Caco-2 (cell line): Measurements from ENCODE around the gene DCAF17. TPM values are rescaled to one million over a fixed set of nuclear protein-coding genes. Genes with fewer than 3 reads are reported as not detected.

Experiments used
- BruUV-seq: library from RNA; stranded (reverse); fragments of 400-500 nt; replicated peaks from 2 replicates; lab custom pipeline; 2021; lab: Mats Ljungman, UMichigan
- CTCF ChIA-PET: fragments of 300-600 bp; sonication (Branson Sonifier 250); formaldehyde crosslinking; loops from one replicate; lab custom pipeline; 2022; ENCODE audit warnings: antibody characterized with exemption; lab: Charles Lee
- POLR2A ChIA-PET: fragments of 300-600 bp; sonication (Branson Sonifier 250); formaldehyde crosslinking; loops from one replicate; lab custom pipeline; 2022; ENCODE audit warnings: antibody characterized with exemption; lab: Charles Lee
- DNase-seq, 2 experiments: peaks; one replicate each; pipeline versions ENCODE4 v3.0.0 to v3.0.0-alpha.2; 2020 to 2022
- H3K27me3 ChIP-seq: replicated peaks from 2 replicates; pipeline ENCODE4 v1.6.0; 2011; ENCODE audit warnings: low read length; ENCODE audit not compliant: control insufficient read depth, insufficient read depth
- H3K36me3 ChIP-seq: 2 replicates; pipeline ENCODE4 v1.5.1; 2011; ENCODE audit warnings: low read length; ENCODE audit not compliant: control insufficient read depth, insufficient read depth
- H3K4me1 ChIP-seq: fragments of 250-450 bp; sonication (Bioruptor Pico); 2 replicates; pipeline ENCODE4 v1.5.1; 2020; ENCODE audit warnings: mild to moderate bottlenecking
- H3K4me3 ChIP-seq: 2 replicates; pipeline ENCODE4 v1.5.1; 2011; ENCODE audit warnings: low read depth, mild to moderate bottlenecking, control low read depth, low read length
- H3K9me3 ChIP-seq: fragments of 250-450 bp; sonication (Bioruptor Pico); 2 replicates; pipeline ENCODE4 v1.5.1; 2020; ENCODE audit warnings: mild to moderate bottlenecking, moderate library complexity
- H3K27ac Mint-ChIP-seq: one replicate; pipeline ENCODE4 v1.8.0; 2022; ENCODE audit warnings: mixed read lengths; ENCODE audit not compliant: unreplicated experiment
- H3K27me3 Mint-ChIP-seq: one replicate; pipeline ENCODE4 v1.8.0; 2022; ENCODE audit warnings: mixed read lengths; ENCODE audit not compliant: insufficient read depth, unreplicated experiment
- H3K36me3 Mint-ChIP-seq: one replicate; pipeline ENCODE4 v1.8.0; 2022; ENCODE audit warnings: mild to moderate bottlenecking, mixed read lengths; ENCODE audit not compliant: insufficient read depth, unreplicated experiment
- H3K4me1 Mint-ChIP-seq: one replicate; pipeline ENCODE4 v1.8.0; 2022; ENCODE audit warnings: low read depth, mixed read lengths; ENCODE audit not compliant: unreplicated experiment
- H3K4me3 Mint-ChIP-seq: one replicate; pipeline ENCODE4 v1.8.0; 2022; ENCODE audit warnings: mild to moderate bottlenecking, moderate library complexity, mixed read lengths; ENCODE audit not compliant: unreplicated experiment
- H3K9me3 Mint-ChIP-seq: one replicate; pipeline ENCODE4 v1.8.0; 2022; ENCODE audit warnings: mixed read lengths; ENCODE audit not compliant: unreplicated experiment
- CTCF ChIP-seq, 2 experiments: fragments of 200-600 bp in 1 of 2; IDR thresholded peaks; 1 replicate in 1 of 2; 2 replicates in 1 of 2; pipeline versions ENCODE4 v1.5.1 to v1.8.0; 2011 to 2022; ENCODE audit warnings: antibody characterized with exemption in 1 of 2, control low read depth in 1 of 2, inconsistent platforms in 1 of 2, low read depth in 1 of 2, low read length in 1 of 2, mild to moderate bottlenecking in 1 of 2, moderate library complexity in 1 of 2; ENCODE audit not compliant: insufficient read depth in 1 of 2, severe bottlenecking in 1 of 2, unreplicated experiment in 1 of 2
- intact Hi-C: fragments of 100-400 bp; cut with micrococcal nuclease; formaldehyde crosslinking; loops from one replicate; pipeline ENCODE4 v1.10.0; 2022; ENCODE audit not compliant: unreplicated experiment
- total RNA-seq: library from RNA; stranded (reverse); gene quantifications from 2 replicates; pipeline ENCODE4 v1.2.3, GENCODE V29; 2022

Gene DCAF17
- total RNA-seq, 1 experiment from 2014 or later = 22.7 TPM

GRCh38 chr2:171505374-171505773 lies 71.3 kb downstream of the DCAF17 start:
- H3K9me3 Mint-ChIP-seq = no peaks in the 10 kb centered on the region
- no peak for DNase-seq
- ChIA-PET CTCF (no interaction called here), POLR2A (no interaction called here)
- BruUV-seq = no TSS peak
- H3K4me3 Mint-ChIP-seq = no peak overlapping the region
- Histone ChIP-seq H3K4me3 (no peak overlapping the region), H3K27me3 (no peaks in the 10 kb centered on the region), H3K4me1 (no peaks in the 10 kb centered on the region), H3K9me3 (no peaks in the 10 kb centered on the region), H3K36me3 (no peaks in the 10 kb centered on the region)
- intact Hi-C loops = no loop called here
- H3K36me3 Mint-ChIP-seq = no peaks in the 10 kb centered on the region
- H3K27me3 Mint-ChIP-seq = no peaks in the 10 kb centered on the region
- peaks cover 4% of the 10 kb centered on the region for H3K4me1 Mint-ChIP-seq
- H3K27ac Mint-ChIP-seq = no peak overlapping the region
- no peak for TF ChIP-seq CTCF (IDR thresholded peaks at IDR 0.05; ENCODE audit: insufficient read depth in 1 of 2, low read depth in 1 of 2, low read length in 1 of 2, severe bottlenecking in 1 of 2, unreplicated experiment in 1 of 2)

- H3K4me1 ChIP-seq = no peaks in the 10 kb centered on the region; the same call in 1 of the 2 replicates
- no peak for TF ChIP-seq CTCF (IDR thresholded peaks at IDR 0.05; ENCODE audit: insufficient read depth in 1 of 2, low read depth in 1 of 2, low read length in 1 of 2, severe bottlenecking in 1 of 2, unreplicated experiment in 1 of 2)
- DNase-seq = no peak
- H3K9me3 ChIP-seq = no peaks in the 10 kb centered on the region
- intact Hi-C loops = no loop called here
- Mint-ChIP-seq H3K4me1 (peaks cover 13% of the 10 kb centered on the region), H3K4me3 (no peak overlapping the region), H3K9me3 (no peaks in the 10 kb centered on the region), H3K27me3 (no peaks in the 10 kb centered on the region), H3K36me3 (no peaks in the 10 kb centered on the region), H3K27ac (no peak overlapping the region)
- no TSS peak for BruUV-seq
- no peak overlapping the region for H3K4me3 ChIP-seq
- no peaks in the 10 kb centered on the region for H3K27me3 ChIP-seq
- CTCF ChIA-PET = no interaction called here
- no peaks in the 10 kb centered on the region for H3K36me3 ChIP-seq
- POLR2A ChIA-PET = no interaction called here
These were observed 76.1 kb downstream of the DCAF17 start for GRCh38 chr2:171509945-171510731.

GRCh38 chr2:171512014-171512413 lies 78.0 kb downstream of the DCAF17 start:
- Mint-ChIP-seq H3K4me1 (peaks cover 9% of the 10 kb centered on the region), H3K27ac (no peak overlapping the region), H3K36me3 (no peaks in the 10 kb centered on the region), H3K4me3 (no peak overlapping the region), H3K9me3 (no peaks in the 10 kb centered on the region), H3K27me3 (no peaks in the 10 kb centered on the region)
- no peaks in the 10 kb centered on the region; the same call in 1 of the 2 replicates for H3K4me1 ChIP-seq
- no peak overlapping the region for H3K4me3 ChIP-seq
- POLR2A ChIA-PET = no interaction called here
- no TSS peak for BruUV-seq
- no peaks in the 10 kb centered on the region for H3K9me3 ChIP-seq
- H3K27me3 ChIP-seq = no peaks in the 10 kb centered on the region
- no peak for DNase-seq
- intact Hi-C loops = no loop called here
- no peak for TF ChIP-seq CTCF (IDR thresholded peaks at IDR 0.05; ENCODE audit: insufficient read depth in 1 of 2, low read depth in 1 of 2, low read length in 1 of 2, severe bottlenecking in 1 of 2, unreplicated experiment in 1 of 2)
- H3K36me3 ChIP-seq = no peaks in the 10 kb centered on the region
- CTCF ChIA-PET = no interaction called here
